IMR-90 (cell line): ENCODE data around the gene PTCD2. TPM values are rescaled to one million over a fixed set of nuclear protein-coding genes. Genes with fewer than 3 reads are reported as not detected.

Experiments used
- ATAC-seq: fragments of 200-7000 bp; cut with Tn5 transposase; 2 replicates; pipeline ENCODE4 v1.9.1; 2020; ENCODE audit warnings: low read depth, mild to moderate bottlenecking, moderate library complexity
- BruUV-seq: library from RNA; stranded (reverse); fragments of 400-500 nt; replicated peaks from 2 replicates; lab custom pipeline; 2021; lab: Mats Ljungman, UMichigan
- CTCF ChIA-PET: fragments of 300-600 bp; formaldehyde crosslinking; extraction: SDS; loops from one replicate; lab custom pipeline; 2021; ENCODE audit warnings: antibody characterized with exemption; lab: Yijun Ruan, JAX
- POLR2A ChIA-PET: fragments of 300-600 bp; sonication (Branson Sonifier 250); formaldehyde crosslinking; loops from one replicate; lab custom pipeline; 2022; ENCODE audit warnings: antibody characterized with exemption; ENCODE audit not compliant: unreplicated experiment; lab: Charles Lee
- DNase-seq: peaks from one replicate; pipeline ENCODE4 v3.0.0; 2013
- H2AFZ ChIP-seq: replicated peaks from 2 replicates; pipeline ENCODE3; 2013; ENCODE audit warnings: low read length, mild to moderate bottlenecking; ENCODE audit not compliant: poor library complexity
- H2AK5ac ChIP-seq: 2 replicates; pipeline ENCODE4 v1.6.1; 2013; ENCODE audit warnings: low read depth, low read length, inconsistent platforms
- H2AK9ac ChIP-seq: replicated peaks from 2 replicates; pipeline ENCODE3; 2013; ENCODE audit warnings: mild to moderate bottlenecking, low read depth, low read length, moderate library complexity; ENCODE audit not compliant: poor library complexity
- H2BK120ac ChIP-seq: 2 replicates; pipeline ENCODE4 v1.6.1; 2013; ENCODE audit warnings: low read depth, low read length, inconsistent platforms
- H2BK15ac ChIP-seq: 3 replicates; pipeline ENCODE4 v1.6.1; 2013; ENCODE audit warnings: low read depth, low read length, inconsistent platforms
- H2BK20ac ChIP-seq: 2 replicates; pipeline ENCODE4 v1.6.1; 2013; ENCODE audit warnings: low read depth, mild to moderate bottlenecking, inconsistent platforms, low read length, moderate library complexity
- H2BK5ac ChIP-seq: 2 replicates; pipeline ENCODE4 v1.6.1; 2013; ENCODE audit warnings: mild to moderate bottlenecking, low read depth, low read length, inconsistent platforms; ENCODE audit not compliant: poor library complexity, severe bottlenecking
- H3K14ac ChIP-seq: replicated peaks from 2 replicates; pipeline ENCODE4 v1.6.1; 2013; ENCODE audit warnings: low read depth, low read length, inconsistent platforms
- H3K18ac ChIP-seq: 2 replicates; pipeline ENCODE4 v1.6.1; 2013; ENCODE audit warnings: low read depth, low read length, control low read depth
- H3K23ac ChIP-seq: 2 replicates; pipeline ENCODE4 v1.6.1; 2013; ENCODE audit warnings: low read depth, low read length, inconsistent platforms
- H3K27ac ChIP-seq: 2 replicates; pipeline ENCODE4 v1.5.1; 2013; ENCODE audit warnings: mild to moderate bottlenecking, control low read depth, low read length; ENCODE audit not compliant: insufficient read depth
- H3K27me3 ChIP-seq: 2 replicates; pipeline ENCODE4 v1.6.1; 2013; ENCODE audit warnings: low read length; ENCODE audit not compliant: control insufficient read depth, insufficient read depth
- H3K36me3 ChIP-seq: 2 replicates; pipeline ENCODE4 v1.6.1; 2013; ENCODE audit warnings: low read length, mixed read lengths; ENCODE audit not compliant: control insufficient read depth, insufficient read depth
- H3K4ac ChIP-seq: 2 replicates; pipeline ENCODE4 v1.6.1; 2013; ENCODE audit warnings: low read depth, low read length, inconsistent platforms
- H3K4me1 ChIP-seq: 2 replicates; pipeline ENCODE4 v1.6.1; 2013; ENCODE audit warnings: low read length, mixed read lengths; ENCODE audit not compliant: control insufficient read depth, insufficient read depth
- H3K4me2 ChIP-seq: 2 replicates; pipeline ENCODE4 v1.6.1; 2013; ENCODE audit warnings: low read depth, mild to moderate bottlenecking, control low read depth, low read length, moderate library complexity
- H3K4me3 ChIP-seq: 2 replicates; pipeline ENCODE4 v1.5.1; 2013; ENCODE audit warnings: low read depth, mild to moderate bottlenecking, control low read depth, low read length, moderate library complexity; ENCODE audit not compliant: insufficient read depth
- H3K56ac ChIP-seq: 2 replicates; pipeline ENCODE4 v1.6.1; 2013; ENCODE audit warnings: low read length, inconsistent platforms; ENCODE audit not compliant: insufficient read depth; ENCODE audit errors: extremely low read depth
- H3K79me1 ChIP-seq, 2 experiments: 2 replicates each; pipeline ENCODE4 v1.6.1; 2013; ENCODE audit warnings: low read length in 2 of 2, inconsistent platforms in 1 of 2, low read depth in 1 of 2
- H3K9ac ChIP-seq: 2 replicates; pipeline ENCODE4 v1.6.1; 2013; ENCODE audit warnings: low read depth, low read length, control low read depth
- H3K9me1 ChIP-seq: 2 replicates; pipeline ENCODE4 v1.6.1; 2013; ENCODE audit warnings: low read length, inconsistent platforms; ENCODE audit not compliant: insufficient read depth
- H3K9me3 ChIP-seq: 2 replicates; pipeline ENCODE4 v1.6.1; 2013; ENCODE audit warnings: low read length; ENCODE audit not compliant: control insufficient read depth, insufficient read depth
- H4K20me1 ChIP-seq: 2 replicates; pipeline ENCODE4 v1.6.1; 2013; ENCODE audit warnings: low read length, inconsistent platforms; ENCODE audit not compliant: insufficient read depth
- H4K5ac ChIP-seq: 2 replicates; pipeline ENCODE4 v1.6.1; 2013; ENCODE audit warnings: mild to moderate bottlenecking, low read depth, low read length, control low read depth
- H4K8ac ChIP-seq, 2 experiments: 2 replicates each; pipeline ENCODE4 v1.6.1; 2013; ENCODE audit warnings: low read depth in 2 of 2, low read length in 2 of 2, control low read depth in 1 of 2, inconsistent platforms in 1 of 2
- H4K91ac ChIP-seq: 2 replicates; pipeline ENCODE4 v1.6.1; 2013; ENCODE audit warnings: low read depth, low read length, inconsistent platforms; ENCODE audit not compliant: insufficient read depth
- WGBS, 2 experiments: methylation state at CpG; one replicate each; pipeline versions ENCODE4 v1.1.5 to v1.1.7; 2013; ENCODE audit warnings: missing lambda C conversion rate in 2 of 2; ENCODE audit not compliant: insufficient read length in 1 of 2; ENCODE audit errors: extremely low coverage in 2 of 2; 5-methylcytosine and 5-hydroxymethylcytosine counted together
- dilution Hi-C: fragments of 300-500 bp; cut with HindIII; formaldehyde crosslinking; loops from one replicate; pipeline ENCODE4 v1.14.3; 2018; ENCODE audit warnings: low sequenced_read_pairs; ENCODE audit not compliant: unreplicated experiment
- in situ Hi-C: fragments of 300-500 bp; cut with MboI; formaldehyde crosslinking; loops from 3 replicates; pipeline ENCODE4 v1.14.3; 2019; ENCODE audit warnings: low sequenced_read_pairs, inconsistent platforms, mixed read lengths
- intact Hi-C: fragments of 100-400 bp; cut with micrococcal nuclease; formaldehyde crosslinking; loops from 2 replicates; pipeline ENCODE4 v1.10.0; 2022
- polyA plus RNA-seq, 3 experiments: library from polyadenylated mRNA; depleted of rRNA; stranded (reverse); fragments of >200 nt; gene quantifications; 2 replicates each; pipeline ENCODE4 v1.2.3, GENCODE V29; 2012; ENCODE audit warnings: low replicate concordance in 1 of 3
- total RNA-seq: library from RNA; depleted of rRNA; stranded (reverse); fragments of >200 nt; gene quantifications from 2 replicates; pipeline ENCODE4 v1.2.3, GENCODE V29; 2012
- TF ChIP-seq, protein P1 (sequence below): fragments of 150-350 bp; IDR thresholded peaks from 2 replicates; pipeline ENCODE4 v1.6.1; 2016; ENCODE audit warnings: low read depth, mild to moderate bottlenecking, low read length, moderate library complexity, borderline replicate concordance
- TF ChIP-seq, protein P2 (sequence below): fragments of 150-350 bp; IDR thresholded peaks from 2 replicates; pipeline ENCODE4 v1.6.1; 2017; ENCODE audit warnings: mild to moderate bottlenecking, antibody characterized with exemption, low read length, low read depth

Gene PTCD2
- total and polyA plus RNA-seq, 2 of the 4 experiments (the other 2 are of a cell fraction) = 6.5 to 9.9 TPM

DNA sequence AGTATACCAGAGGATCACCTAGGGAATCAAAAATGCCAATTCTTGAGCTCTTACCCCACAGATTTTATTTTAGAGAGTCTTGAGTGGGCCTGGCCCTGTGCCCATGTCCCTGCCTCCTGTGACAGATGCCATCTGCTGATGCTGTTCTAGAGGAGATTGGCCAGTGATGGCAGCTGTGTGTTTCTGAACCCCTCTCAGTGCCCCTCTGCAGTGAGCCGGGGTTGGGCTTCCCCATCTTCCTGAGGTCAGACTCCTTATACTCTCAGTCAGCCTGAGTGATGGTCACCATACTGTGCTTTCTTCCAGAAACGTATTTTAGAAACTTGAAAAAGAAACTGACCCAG is 6.1 kb downstream of the PTCD2 start:
- no TSS peak for BruUV-seq
- peak overlapping the region; percentile 46; the same call in 1 of the 2 replicates for H3K23ac ChIP-seq
- no CpG with 5 or more reads among the region's 2 CpGs for WGBS, 2 experiments
- intact Hi-C loops (no loop called here), in situ Hi-C loops (no loop called here), dilution Hi-C loops (no loop called here)
- no peak overlapping the region for H3K56ac ChIP-seq
- TF ChIP-seq, protein P1, sequence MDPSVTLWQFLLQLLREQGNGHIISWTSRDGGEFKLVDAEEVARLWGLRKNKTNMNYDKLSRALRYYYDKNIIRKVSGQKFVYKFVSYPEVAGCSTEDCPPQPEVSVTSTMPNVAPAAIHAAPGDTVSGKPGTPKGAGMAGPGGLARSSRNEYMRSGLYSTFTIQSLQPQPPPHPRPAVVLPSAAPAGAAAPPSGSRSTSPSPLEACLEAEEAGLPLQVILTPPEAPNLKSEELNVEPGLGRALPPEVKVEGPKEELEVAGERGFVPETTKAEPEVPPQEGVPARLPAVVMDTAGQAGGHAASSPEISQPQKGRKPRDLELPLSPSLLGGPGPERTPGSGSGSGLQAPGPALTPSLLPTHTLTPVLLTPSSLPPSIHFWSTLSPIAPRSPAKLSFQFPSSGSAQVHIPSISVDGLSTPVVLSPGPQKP = 0 out of 2 replicates have a peak, but pooled peaks have one; percentile 25
- TF ChIP-seq, protein P2, sequence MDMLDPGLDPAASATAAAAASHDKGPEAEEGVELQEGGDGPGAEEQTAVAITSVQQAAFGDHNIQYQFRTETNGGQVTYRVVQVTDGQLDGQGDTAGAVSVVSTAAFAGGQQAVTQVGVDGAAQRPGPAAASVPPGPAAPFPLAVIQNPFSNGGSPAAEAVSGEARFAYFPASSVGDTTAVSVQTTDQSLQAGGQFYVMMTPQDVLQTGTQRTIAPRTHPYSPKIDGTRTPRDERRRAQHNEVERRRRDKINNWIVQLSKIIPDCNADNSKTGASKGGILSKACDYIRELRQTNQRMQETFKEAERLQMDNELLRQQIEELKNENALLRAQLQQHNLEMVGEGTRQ = no peak
- H3K9ac ChIP-seq = no peak overlapping the region; the same call in 1 of the 2 replicates
- H4K91ac ChIP-seq = peak overlapping the region; percentile 30
- peak overlapping the region; percentile 85 for H3K14ac ChIP-seq
- H2AK9ac ChIP-seq = peak overlapping the region; percentile 67
- H3K27me3 ChIP-seq = no peaks in the 10 kb centered on the region
- H2BK15ac ChIP-seq = peak overlapping the region; percentile 57; the same call in 2 of the 3 replicates
- H2AK5ac ChIP-seq = peak overlapping the region; percentile 77; the same call in 1 of the 2 replicates
- DNase-seq (no peak), ATAC-seq (no peak; the same call in 1 of the 2 replicates)
- H4K8ac ChIP-seq = peak overlapping the region; percentile 22 to 76; a peak in 1 of 4 replicates
- H4K20me1 ChIP-seq = no peaks in the 10 kb centered on the region
- peak overlapping the region; percentile 79 for H2AFZ ChIP-seq
- H3K79me1 ChIP-seq = peaks cover 17 to 33% of the 10 kb centered on the region in 2 experiments
- H3K36me3 ChIP-seq = peaks cover 9% of the 10 kb centered on the region
- peak overlapping the region; percentile 59 for H2BK20ac ChIP-seq
- POLR2A ChIA-PET = no interaction called here
- H3K9me1 ChIP-seq = peaks cover 14% of the 10 kb centered on the region
- peak overlapping the region; percentile 91 for H3K18ac ChIP-seq
- H3K4me1 ChIP-seq = peaks cover 20% of the 10 kb centered on the region
- H3K4ac ChIP-seq = peak overlapping the region; percentile 68
- H3K4me2 ChIP-seq = peak overlapping the region; percentile 92
- H3K27ac ChIP-seq = peak overlapping the region; percentile 75
- H3K9me3 ChIP-seq = no peaks in the 10 kb centered on the region
- no peak overlapping the region for H3K4me3 ChIP-seq
- CTCF ChIA-PET = no interaction called here
- peak overlapping the region; percentile 67; the same call in 1 of the 2 replicates for H4K5ac ChIP-seq
- H2BK5ac ChIP-seq = peak overlapping the region; percentile 89
- peak overlapping the region; percentile 72 for H2BK120ac ChIP-seq
